HS-5 (cell line): ENCODE measurements around the gene RALB.
"Not testable (repeated sequence)": the region's sequence is repeated elsewhere in the genome, so short reads cannot be mapped to it uniquely, and the experiment has no call there.

Source experiments
- DNase-seq: peaks from one replicate; pipeline ENCODE4 v3.0.0-alpha.2; 2012; ENCODE audit warnings: low read depth

Gene RALB

DNA sequence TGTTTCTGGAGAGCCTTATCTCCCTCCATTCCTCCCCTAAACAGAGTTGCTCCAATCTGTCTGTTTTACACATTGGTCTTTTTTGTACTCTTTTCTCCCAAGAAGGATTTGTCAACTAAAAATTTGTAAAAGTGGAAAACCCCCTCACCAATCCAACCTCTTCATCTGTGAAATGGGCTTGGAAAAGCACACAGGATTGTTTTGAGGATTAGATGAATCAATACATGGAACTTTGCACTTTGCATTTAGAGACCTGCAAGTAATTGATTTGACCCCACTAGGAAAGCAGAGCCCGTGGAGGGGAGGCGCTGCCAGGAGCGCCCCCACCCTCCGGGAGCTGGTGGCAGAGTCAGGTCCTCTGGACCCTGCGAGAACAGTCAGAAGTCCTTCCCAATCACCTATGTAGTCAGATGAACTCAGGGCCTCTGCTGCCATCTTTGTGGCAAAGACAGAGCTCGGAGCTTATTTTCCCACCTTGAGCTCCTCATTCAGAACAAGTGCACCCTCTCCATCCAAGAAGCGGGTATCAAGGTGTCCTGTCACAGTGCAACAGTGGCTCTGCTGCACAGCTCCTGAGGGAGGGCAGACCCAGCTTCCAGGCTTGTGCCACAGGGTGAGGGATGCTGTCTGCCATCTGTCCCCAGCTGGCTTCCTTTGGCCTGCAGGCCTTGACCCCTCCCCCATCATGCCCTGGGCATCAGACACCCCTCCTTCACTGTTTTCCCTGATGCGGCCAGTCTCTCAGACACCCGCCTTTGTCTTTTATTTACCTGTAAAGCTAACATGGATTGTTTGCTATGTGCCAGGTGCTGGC lies 27.7 kb upstream of the RALB start:
- no peak for DNase-seq

DNA sequence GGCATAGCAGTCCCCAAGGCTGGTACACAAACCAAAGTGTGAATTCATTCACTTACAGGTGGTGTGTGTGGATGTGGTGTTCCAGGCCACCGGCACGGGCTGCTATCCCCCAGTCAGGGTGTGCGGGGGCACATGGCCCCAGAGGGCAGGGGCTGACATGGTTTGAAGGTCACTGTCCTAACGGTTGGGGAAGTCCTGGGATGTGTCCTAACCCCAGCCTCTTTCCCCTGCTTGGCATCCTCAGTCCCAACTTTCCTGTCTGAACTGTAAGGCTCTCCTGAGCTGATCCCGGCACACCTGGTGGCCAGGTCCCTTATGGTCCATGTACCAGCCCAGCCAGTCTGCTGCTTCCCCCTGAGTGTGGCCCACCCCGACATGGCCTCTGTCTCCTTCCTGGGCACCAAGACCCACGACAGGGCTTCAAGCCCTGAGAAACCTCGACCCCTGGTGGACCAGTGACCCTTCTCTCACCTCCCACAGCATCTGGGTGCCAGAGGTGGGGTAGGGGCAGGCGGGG lies 27.0 kb upstream of the RALB start:
- DNase-seq, result no peak

DNA sequence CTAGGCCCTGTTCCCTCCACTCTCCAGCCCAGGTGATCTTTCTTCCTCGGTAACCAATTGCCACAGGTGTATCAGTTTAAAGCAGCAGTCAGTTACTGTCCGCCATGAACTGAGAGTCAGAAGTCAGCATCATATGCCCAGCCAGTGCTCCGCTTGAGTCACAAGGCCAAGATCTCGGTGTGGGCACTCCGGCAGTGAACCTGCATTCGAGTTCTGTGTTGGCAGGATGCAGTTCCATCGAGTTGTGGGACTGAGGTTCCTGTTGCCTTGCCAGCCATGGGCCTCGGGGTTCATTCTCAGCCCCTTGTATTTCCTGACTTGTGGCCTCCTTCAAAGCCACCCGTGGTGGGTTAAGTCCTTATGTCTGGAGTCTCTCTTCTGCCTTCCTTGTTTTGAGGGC lies 26.3 kb upstream of the RALB start:
- no peak for DNase-seq

DNA sequence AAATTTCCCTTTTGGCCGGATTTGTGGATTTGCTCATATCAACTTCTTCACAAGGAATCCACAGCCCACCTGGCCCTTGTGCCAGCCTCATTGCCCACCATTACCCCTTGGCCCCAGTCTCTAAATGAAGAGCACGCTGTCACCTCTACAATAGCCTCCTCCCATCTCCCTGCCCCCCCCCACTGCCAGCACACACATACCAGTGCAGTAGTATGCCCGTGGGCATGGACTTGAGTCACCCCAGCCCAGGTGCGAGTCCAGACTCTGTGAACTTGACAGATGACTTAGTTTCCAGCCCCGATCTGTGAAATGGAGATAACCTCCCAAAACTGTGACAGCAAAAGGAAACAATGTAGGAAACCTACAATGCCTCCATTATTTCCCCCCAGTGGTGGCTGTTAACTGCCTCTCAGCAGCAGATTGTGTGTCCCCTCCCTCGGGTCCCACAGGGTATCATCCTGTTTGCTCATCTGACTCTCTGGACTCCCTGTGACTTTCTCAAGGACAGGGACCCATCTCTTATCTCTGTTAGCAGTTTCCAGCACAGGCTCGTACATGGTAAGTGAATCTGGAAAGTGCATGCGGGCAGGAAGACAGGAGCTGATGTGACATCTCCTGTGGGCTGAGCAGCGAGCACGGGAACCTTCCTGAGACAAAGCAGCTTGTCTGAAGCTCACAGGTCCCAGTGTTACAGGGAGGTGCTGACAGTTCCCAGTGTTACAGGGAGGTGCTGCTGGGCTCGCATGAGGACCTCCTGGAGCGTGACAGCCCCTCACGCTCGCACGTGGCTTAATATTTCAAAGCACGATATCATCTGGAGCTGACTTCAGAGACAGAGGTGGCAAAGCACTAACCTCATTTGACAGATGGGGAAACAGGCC lies 25.3 kb upstream of the RALB start:
- no peak for DNase-seq

DNA sequence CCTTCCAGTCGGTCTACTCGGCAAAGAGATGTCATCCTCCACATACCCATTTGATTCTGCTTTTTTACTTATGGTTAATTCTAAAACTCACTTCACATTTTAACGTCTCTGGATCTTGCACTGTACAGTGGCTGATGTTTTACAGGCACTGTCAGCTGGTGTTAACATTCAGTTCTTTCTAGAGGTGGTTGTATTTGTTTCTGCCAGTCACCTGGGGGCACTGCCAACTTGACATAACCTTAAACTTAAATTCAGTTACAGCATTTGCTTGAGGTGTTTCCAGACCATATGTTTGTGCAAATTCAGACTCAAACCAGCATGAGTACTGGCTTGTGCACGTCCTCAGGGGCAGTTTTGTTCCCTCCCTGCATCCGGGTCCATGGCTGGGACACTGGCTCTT lies 24.1 kb upstream of the RALB start:
- DNase-seq, result no peak

DNA sequence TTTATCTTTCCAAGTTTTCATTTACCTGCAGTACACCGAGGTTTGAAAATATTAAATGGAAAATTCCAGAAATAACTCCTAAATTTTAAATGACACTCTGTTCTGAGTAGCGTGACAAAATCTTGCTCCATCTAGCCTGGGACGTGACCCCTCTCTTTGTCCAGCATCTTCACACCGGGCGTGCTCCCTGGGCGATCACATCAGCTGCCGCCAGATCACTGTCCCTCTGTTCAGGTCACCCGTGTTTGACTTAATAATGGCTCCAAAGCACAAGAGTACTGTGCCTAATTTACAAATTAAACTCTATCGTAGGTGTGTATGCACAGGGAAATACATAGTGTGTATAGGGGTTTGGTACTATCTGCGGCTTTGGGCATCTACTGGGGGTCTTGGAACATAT lies 23.3 kb upstream of the RALB start:
- no peak for DNase-seq

DNA sequence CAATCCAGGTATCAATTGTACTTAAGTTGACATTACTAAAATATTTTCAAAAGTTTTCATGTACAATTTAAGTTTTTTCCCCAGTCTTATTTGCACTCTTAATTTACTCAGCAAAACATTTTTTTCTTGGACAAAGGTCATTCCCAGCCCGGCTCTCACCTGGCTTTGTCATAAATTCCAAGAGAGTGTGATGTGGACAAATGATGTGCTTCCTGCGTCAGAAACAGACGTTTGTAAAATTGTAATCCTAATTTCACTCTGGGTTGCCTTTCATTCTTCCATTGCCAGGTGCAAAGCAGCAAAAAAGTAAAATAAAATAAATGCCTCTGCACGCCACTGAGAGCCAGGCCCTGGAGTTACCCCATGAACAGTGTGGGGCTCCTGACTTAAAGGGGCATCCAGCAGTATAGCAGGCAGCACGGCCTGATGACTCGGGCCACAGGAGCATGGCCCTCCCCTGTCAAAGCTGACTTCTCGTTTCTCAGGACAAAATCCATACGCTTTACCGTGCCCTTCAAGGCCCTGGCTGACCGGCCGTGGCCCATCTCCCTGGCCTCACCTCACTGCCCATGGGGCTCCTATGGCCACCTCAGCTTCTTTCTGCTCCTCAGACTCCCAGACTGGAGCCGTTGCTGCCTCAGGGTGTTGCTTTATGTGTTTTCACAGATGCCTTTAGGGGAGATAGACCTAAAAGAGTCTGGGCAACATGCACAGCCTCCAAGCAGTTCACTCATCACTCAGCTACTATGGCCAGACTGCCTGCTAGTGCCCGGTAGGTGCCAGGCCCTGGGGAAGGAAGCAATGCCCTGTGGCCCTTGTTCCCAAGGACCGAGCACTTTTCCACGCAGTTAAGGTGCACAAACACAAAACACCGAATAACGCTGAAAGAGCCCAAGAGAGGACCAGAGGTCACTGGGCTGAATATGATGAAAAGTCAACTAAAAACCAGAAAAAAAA lies 21.9 kb upstream of the RALB start:
- no peak for DNase-seq

DNA sequence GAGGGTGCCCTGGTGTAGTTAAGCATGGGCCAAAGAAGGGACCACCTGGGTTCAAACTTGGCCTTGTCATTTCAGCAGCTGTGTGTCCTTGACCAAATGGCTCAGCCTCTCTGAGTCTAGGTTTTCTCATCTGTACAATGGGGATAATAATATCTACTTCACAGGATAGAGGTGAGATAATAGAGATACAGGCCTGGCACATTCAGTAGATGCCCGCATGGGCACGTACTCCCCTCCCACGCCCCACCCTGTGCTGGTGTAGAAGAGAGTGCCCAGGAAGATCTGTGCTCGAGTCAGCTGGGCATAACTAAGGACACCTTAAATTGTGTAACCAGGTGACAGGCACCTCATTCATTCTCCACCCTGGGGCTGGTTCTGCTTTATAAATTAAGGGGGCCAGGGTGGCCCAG lies 21.1 kb upstream of the RALB start:
- DNase-seq, result no peak

DNA sequence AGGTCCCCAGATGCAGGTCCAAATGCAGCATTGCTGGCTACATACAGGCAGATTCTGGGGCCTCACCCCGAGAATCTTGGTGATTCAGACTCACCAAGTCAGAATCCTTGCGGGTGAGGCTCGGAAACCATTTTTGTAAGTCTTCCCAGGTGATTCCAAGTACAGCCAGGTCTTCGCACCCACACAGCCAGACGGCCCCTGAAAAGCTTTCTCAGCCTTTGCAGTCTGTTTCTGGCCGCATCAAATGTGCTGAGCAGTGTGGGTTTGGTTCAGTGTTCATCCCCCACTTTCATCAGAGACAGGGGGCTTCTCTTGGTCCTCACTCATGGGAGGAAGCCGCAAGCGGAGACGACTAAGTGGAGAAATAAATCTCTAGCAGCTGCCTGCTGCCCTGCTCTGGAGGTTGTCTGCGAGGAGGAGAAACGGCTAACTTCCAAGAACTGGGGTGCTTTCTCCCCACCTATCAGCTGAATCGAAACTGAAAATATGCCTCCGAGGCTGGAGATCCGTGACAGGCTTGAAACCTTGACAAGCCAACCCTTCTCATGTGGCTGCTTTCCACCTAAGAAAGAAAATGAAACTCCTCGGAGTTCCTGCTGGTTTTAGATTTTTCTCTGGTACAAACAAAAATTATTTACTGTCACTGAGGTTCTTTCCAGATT lies 20.5 kb upstream of the RALB start:
- DNase-seq, result no peak

DNA sequence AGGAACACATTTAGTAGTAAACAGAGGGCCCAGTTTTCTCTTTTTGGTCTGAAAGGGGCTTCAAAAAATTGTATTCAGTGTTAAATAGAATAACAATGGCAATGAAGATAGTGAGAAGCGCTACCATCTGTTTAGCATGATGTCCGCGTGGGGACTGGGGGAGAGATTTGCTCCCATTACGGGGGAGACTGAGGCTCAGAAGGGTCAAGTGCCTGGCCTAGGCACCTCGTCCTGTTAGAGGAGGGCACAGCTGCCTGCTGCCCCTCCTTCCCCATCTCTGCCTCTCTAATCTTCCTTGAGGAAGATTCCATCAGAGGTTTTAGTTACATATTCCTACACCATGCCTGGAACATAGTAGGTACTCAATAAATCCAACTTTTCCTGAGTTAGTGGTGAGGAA lies 19.4 kb upstream of the RALB start:
- DNase-seq, result no peak

DNA sequence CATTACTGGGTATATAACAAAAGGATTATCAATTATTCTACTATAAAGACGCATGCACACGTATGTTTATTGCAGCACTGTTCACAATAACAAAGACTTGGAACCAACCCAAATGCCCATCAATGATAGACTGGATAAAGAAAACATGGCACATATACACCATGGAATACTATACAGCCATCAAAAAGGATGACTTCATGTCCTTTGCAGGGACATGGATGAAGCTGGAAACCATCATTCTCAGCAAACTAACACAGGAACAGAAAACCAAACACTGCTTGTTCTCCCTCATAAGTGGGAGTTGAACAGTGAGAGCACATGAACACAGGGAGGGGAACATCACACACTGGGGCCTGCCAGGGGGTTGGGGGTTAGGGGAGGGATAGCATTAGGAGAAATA lies 17.5 kb upstream of the RALB start:
- not testable (repeated sequence) for DNase-seq

DNA sequence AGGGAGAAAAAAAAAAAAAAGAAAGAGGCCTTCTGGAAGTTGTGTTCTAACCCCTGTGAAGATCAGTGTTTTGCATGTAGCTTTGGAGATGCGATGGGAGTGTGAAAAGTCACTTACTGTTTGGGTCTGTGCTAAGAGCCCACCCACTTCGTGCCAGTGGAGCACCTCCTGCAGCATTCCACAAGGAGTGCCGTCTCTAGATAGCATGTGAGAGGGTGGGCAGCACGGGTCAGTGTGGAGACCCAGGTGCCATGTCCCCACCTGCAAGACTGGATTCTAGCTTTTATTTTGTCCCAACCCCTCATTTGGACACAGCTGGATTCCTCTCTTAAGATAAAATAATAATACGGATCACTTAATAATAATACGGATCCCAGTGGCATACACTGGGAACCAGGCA lies 17.0 kb upstream of the RALB start:
- DNase-seq, result no peak

DNA sequence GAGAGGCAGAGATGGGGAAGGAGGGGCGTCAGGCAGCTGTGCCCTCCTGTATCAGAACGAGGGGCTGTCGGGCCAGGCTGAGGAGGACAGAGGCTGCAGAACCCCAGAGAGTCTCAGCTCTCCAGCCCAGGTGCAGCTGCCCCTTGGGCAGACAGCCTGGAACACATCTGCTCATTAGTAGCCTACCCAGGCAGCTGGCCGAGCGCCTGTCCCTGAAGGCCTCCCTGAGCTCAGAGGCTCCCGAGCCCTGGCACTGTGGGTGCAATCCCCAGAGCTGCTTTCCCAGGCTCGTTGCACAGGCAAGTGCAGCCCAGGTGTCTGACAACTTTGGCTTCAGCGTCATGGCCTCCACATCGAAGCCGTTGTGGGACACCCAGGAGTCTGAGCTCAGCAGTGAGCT lies 16.3 kb upstream of the RALB start:
- DNase-seq, result no peak

DNA sequence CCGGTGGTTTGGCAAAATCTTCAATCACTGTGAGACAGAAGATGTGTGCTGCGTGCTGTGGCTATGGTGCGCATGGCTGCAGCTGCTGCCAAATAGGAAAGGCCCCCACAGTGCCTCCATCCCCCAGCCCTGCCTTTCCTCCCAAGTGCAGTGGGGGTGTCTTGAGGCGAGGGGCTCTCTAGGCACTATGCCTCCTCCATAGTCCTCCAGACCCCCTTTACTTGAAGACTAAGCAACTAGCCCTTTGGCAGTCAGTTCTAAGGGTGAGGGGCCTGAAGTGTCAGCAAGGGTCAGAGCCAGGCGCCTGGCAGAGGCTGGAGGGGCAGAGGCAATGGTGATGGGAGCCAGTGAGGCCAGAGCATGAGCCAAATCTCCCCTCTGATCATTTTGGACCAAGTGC lies 15.9 kb upstream of the RALB start:
- no peak for DNase-seq

DNA sequence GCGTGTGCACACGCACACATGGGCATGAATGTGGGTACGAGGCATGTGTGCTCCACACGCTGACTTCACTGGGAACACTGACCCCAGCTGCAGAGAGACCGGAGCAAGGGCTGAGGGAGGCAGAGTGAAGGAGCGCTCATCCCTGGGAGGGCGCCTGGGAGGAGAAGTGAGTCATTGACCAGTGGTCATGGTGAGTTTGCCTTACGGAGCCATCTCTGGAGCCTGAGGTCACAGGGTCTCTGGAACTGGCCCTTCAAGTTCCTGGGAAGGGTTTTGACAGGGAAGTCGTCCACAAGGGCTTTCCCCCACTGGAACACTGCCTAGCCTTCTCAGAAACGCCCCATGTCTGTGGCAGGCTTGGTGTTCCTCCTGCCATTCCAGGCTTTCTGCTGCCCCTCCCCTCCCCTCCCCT lies 15.2 kb upstream of the RALB start:
- DNase-seq, result peak; percentile 64

DNA sequence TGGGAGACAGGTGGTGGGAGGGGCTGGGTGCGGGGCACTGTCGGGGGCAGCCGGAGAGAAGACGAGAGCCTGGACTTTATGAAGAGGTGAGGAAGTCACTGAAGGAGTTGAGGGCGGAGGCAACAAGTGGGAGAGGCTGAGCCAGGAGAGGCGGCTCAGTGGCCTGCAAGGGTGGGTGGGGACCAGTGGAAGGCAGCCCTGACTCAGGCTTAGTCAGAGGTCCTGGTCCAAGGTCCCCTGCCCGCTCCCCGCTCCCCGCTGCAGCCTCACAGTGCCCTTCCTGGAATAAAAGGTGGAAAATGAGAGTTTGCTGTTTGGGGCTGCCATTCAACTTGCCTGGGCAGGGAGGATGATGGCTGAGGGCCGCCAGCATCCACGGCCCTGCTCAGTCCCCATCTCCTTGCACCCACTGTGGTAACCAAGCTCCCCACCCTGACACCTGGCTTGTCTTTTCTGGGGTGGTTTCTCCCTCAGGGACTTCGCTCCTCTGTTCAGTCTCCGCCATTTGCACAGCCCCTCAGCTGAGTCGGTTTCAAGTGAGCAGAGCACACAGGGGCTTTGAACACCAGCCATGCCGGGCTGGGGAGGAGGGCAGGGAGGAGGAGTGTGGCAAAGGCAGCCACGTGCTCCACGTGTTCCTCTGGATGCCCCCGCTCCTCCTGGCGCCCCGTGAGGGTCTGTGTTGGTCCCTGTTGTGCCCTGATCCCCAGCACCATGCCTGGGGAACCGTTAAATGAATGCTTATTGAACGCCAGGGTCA lies 13.7 kb upstream of the RALB start:
- peak; percentile 78 for DNase-seq

DNA sequence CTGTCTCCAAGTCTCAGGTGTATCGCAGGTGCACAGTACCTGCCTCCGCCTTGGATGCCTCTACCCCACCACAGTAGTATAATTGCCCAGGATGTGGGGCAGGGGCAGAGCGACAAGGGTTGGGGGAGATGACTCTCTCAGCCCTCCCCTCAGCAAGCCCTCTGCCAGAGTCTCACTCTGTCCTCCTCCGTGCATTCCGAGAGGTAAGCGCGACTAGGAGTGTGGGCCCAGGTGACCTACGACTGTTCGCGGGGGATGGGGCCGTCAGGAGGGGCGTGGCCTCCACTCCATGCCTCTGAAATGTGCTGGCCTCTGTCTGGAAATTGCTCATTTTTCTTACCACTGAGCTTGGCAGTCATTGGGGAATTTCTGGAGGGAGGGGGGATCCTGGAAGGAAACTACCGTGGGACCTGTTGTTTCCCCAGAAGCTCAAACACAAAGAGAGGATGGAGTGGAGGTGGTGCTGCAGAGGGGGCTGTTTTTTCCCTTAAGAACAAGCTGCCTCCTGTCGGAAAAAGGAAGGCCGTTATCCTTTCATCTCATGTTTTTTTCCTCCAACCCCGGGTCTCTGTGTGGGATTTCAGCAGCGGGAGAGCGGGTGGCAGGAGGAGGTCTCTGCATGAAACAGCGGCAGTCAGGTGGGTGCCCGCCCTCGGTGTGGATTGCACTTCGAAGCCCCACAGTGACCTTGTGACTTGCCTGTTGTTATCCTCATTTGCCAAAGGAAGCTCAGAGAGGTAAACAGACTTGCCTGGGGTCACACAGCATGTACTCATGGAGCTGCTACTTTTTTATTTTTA lies 13.0 kb upstream of the RALB start:
- DNase-seq, result peak; percentile 78

DNA sequence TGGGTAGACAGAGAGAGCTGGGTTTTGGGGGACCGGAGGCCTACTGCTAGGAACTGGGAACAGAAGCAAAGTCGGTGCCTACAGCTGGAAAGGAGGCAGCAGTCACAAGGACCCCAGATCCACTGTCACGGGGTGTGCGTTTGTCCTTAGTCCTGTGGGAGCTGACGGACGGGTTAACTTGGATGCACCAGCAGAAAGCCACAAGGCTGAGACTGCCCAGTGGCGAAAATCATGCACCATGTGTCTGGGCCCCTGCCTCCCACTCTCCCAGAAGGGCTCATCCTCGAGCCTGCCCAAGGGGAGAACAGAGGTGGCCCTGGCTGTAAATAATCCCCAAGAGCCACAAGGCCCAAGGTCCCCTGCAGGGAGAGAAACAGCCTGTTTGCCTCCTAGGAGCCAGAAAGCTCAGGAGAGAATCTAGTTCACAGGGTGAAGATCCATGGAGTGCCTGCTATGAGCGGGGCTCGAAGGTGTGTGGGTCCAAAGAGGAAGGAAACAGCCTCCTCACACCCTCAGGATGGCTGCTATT lies 11.7 kb upstream of the RALB start:
- DNase-seq, result no peak

DNA sequence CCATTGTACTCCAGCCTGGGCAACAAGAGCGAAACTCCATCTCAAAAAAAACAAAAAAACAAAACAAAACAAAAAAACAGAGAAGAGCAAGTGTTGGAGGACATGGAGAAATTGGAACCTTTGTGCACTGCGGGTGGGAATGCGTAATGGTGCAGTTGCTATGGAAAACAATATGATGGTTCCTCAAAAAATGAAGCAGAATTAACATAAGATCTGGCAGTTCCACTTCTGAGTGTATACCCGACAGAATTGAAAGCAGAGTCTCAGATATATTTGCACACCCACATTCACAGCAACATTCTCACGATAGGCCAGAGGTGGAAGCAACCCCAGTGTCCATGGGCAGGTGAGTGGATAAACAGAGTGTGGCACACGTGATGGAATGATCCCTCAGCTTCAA lies 11.0 kb upstream of the RALB start:
- DNase-seq, result no peak

DNA sequence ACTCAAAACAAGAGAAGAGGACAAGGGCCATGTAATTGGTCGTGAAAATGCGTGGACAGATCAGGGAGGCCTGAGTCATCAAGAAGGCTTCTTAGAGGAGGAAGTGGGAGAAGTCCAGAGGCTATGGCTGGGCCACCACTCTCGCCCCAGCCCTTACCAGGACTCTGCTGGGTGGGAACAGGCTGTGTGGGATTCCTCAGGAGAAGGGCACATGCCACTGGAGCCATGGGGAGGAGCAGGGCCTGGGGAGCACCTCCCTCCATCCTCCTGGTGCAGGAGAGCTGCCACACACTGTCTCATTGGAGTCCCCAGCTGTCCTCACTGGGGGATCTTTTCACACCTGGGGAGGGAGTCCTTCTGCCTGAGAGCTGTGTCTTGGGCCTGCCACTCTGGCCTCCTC lies 9.4 kb upstream of the RALB start:
- no peak for DNase-seq
